Osteocyte (in vitro differentiated cells): ENCODE results near the gene TTI1. TPM values are rescaled to one million over a fixed set of nuclear protein-coding genes. Genes with fewer than 3 reads are reported as not detected.
A peak's percentile ranks its signal among the peaks of the same experiment; 100 is the strongest.

ENCODE experiments used
- DNase-seq: peaks from one replicate; pipeline ENCODE4 v3.0.0; 2021; ENCODE audit warnings: mixed read lengths; ENCODE audit not compliant: unreplicated experiment; ENCODE audit errors: extremely low spot score
- H3K27ac Mint-ChIP-seq: one replicate; pipeline ENCODE4 v1.8.0; 2021; ENCODE audit warnings: mild to moderate bottlenecking, mixed read lengths; ENCODE audit not compliant: unreplicated experiment
- H3K27me3 Mint-ChIP-seq: one replicate; pipeline ENCODE4 v1.8.0; 2021; ENCODE audit warnings: mixed read lengths; ENCODE audit not compliant: unreplicated experiment
- H3K36me3 Mint-ChIP-seq: one replicate; pipeline ENCODE4 v1.8.0; 2021; ENCODE audit warnings: mixed read lengths; ENCODE audit not compliant: unreplicated experiment
- H3K4me1 Mint-ChIP-seq: one replicate; pipeline ENCODE4 v1.8.0; 2021; ENCODE audit warnings: mixed read lengths; ENCODE audit not compliant: unreplicated experiment
- H3K4me3 Mint-ChIP-seq: one replicate; pipeline ENCODE4 v1.8.0; 2021; ENCODE audit warnings: mild to moderate bottlenecking, moderate library complexity, mixed read lengths; ENCODE audit not compliant: unreplicated experiment
- H3K9me3 Mint-ChIP-seq: one replicate; pipeline ENCODE4 v1.8.0; 2021; ENCODE audit warnings: mixed read lengths; ENCODE audit not compliant: unreplicated experiment
- CTCF ChIP-seq: fragments of 200-600 bp; sonication (generic); IDR thresholded peaks from 2 replicates; pipeline ENCODE4 v1.5.0; 2021; ENCODE audit warnings: antibody characterized with exemption, mild to moderate bottlenecking, moderate library complexity
- total RNA-seq: library from RNA; stranded (reverse); gene quantifications from 2 replicates; pipeline ENCODE4 v1.2.1, GENCODE V29; 2021

The TTI1 gene
- total RNA-seq, 1 donor from 2014 or later, result 16.2 TPM

GRCh38 chr20:38055294-38055693, 22.0 kb upstream of the TTI1 start:
- peaks cover 21% of the 10 kb centered on the region for H3K36me3 Mint-ChIP-seq
- TF ChIP-seq CTCF, result no peak
- H3K4me1 Mint-ChIP-seq, result peaks cover 16% of the 10 kb centered on the region
- no peaks in the 10 kb centered on the region for H3K9me3 Mint-ChIP-seq
- no peak overlapping the region for H3K4me3 Mint-ChIP-seq
- DNase-seq, result no peak
- no peak overlapping the region for H3K27ac Mint-ChIP-seq
- H3K27me3 Mint-ChIP-seq, result no peaks in the 10 kb centered on the region

- Mint-ChIP-seq H3K4me1 (peaks cover 23% of the 10 kb centered on the region), H3K27ac (no peak overlapping the region), H3K36me3 (peaks cover 17% of the 10 kb centered on the region), H3K4me3 (no peak overlapping the region), H3K9me3 (no peaks in the 10 kb centered on the region), H3K27me3 (no peaks in the 10 kb centered on the region)
- no peak for TF ChIP-seq CTCF
- no peak for DNase-seq
These were observed 21.4 kb upstream of the TTI1 start for GRCh38 chr20:38054647-38055046.

- H3K36me3 Mint-ChIP-seq, result peaks cover 15% of the 10 kb centered on the region
- H3K27ac Mint-ChIP-seq, result no peak overlapping the region
- H3K9me3 Mint-ChIP-seq, result no peaks in the 10 kb centered on the region
- no peak for TF ChIP-seq CTCF
- no peaks in the 10 kb centered on the region for H3K27me3 Mint-ChIP-seq
- peaks cover 25% of the 10 kb centered on the region for H3K4me1 Mint-ChIP-seq
- H3K4me3 Mint-ChIP-seq, result no peak overlapping the region
- DNase-seq, result no peak
These were observed 19.6 kb upstream of the TTI1 start for GRCh38 chr20:38052870-38053269.

- Mint-ChIP-seq H3K4me1 (peaks cover 22% of the 10 kb centered on the region), H3K27ac (no peak overlapping the region), H3K9me3 (no peaks in the 10 kb centered on the region), H3K36me3 (peaks cover 18% of the 10 kb centered on the region), H3K27me3 (no peaks in the 10 kb centered on the region), H3K4me3 (no peak overlapping the region)
- DNase-seq, result no peak
- TF ChIP-seq CTCF, result no peak
These were observed 17.4 kb upstream of the TTI1 start for GRCh38 chr20:38050686-38051085.

GRCh38 chr20:38049800-38050199, 16.5 kb upstream of the TTI1 start:
- no peaks in the 10 kb centered on the region for H3K27me3 Mint-ChIP-seq
- peak overlapping the region; percentile 45 for H3K27ac Mint-ChIP-seq
- H3K36me3 Mint-ChIP-seq, result peaks cover 18% of the 10 kb centered on the region
- TF ChIP-seq CTCF, result no peak
- H3K4me1 Mint-ChIP-seq, result peaks cover 17% of the 10 kb centered on the region
- H3K9me3 Mint-ChIP-seq, result no peaks in the 10 kb centered on the region
- no peak for DNase-seq
- H3K4me3 Mint-ChIP-seq, result no peak overlapping the region
